GM18870 (cell line): ENCODE results near the gene CSPG4.

Source experiments
- ATAC-seq: cut with Tn5 transposase; IDR thresholded peaks from one replicate; pipeline ENCODE4 v1.9.1; 2021; ENCODE audit warnings: moderate library complexity; ENCODE audit not compliant: unreplicated experiment

CSPG4 gene

DNA sequence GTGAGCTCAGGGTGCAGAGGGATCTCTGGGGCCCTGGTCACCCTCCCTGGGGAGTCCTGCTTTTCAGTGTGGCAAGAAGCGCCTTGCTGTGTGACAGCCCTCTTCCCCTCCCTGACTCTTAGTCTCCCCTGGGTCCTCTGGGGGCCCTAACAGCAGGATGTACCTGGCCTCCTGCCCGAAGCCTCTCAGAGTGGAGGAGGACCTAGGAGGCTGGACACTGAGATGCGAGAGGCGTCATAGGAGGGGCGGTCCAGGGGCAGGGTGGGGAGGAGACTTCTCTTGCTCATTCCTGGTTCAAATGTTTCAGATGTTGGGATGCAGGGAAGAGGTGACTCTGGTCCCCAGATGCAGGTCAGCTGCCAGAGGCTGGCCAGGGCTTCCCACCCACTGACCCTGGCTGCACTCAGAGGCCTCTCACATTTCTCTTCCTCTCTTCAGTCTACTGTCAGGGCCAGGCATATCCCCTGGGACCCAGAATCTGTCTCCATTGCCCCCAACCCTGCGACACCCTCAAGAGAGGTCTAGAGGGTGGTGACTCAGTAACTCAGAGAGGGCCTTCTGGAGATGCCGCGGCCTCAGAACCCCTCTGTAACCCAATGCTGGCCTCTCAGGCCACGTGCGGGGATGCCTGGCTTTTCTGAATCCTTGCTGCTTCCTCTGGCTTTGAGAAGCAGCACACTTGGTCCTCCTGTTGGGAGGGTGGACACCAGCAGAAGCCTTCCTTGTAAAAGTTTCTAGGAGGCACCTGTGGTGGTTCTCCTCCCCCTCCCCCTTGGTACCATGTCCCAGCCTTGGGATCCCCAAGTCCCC lies 39.0 kb downstream of the CSPG4 start:
- no peak for ATAC-seq

DNA sequence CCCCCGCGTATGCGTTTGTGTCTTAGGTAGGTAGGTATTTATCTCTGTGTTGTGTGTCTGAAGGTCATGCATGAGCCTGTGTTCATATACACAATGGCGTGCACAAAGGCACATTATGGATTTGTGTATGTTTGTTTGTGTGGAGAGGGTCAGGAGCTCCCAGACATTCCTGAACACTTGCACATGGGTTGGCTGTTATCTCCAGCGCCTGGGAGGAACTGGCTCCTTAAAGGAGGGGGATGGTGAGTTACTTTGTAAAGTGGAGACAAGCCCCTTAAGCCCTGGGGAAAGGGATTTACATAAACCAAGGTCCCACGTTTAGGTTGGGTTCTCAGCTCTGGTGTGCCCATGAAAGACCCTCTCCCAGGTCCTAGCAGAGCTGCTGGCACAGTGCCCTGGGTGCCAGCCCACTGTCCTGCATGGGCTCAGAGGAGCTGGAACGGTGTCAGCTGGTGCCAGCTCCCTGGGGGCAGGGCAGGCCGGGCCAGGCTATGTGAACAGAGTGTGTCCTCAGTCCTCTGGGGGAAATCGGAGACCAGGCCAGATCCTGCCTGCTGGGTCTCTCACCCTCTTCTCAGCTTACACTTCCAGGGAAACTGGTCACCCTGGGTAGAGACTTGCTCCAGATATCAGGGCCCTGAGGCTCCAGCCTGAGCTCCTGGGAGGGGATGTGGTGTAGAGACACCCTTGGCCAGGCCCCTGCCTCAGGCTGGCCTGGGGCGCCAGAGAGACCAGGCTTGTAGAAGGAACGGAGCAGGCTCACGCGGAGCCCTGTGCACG lies 39.8 kb downstream of the CSPG4 start:
- no peak for ATAC-seq

DNA sequence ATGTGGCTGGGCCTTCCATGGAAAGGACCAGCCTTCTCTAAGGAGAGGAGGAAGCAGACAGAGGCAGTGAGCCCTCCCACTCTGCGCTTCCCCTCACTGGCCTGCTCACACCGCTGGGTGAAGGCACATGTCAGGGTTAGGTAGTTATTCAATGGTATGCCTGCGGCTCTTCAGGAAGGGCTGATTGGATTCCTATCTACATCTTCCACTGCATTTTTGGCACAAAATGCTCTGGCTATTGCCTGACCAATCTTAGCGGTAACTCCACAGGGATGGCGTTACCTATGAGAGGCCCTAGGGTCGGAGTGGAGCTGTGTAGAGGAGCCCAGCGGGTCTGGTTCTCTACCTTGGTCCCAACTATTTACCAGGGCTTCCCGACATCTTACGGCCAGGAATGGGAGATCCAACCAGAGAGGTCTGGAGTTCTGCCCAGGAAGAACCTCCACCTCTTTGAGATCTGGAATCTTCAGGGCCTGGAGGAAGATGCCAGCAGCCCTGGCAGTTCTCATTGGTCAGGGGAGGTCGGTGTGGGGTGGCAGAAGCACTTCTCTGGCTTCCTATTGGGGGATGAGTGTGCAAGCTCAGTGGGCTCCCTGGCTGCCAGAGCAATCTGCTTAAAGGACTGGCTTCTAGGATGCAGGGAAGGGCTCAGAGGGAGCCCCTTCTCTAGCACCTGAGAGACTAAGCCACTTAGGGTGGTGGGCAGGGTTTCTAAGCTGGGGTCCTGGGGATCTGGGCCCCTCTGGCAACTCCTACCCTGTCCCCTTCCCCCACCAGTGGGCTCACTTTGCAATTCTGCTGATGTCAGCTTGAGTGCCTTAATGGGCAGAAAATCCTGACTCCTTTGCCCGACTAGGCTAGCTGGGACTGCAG lies 40.7 kb downstream of the CSPG4 start:
- no peak for ATAC-seq

GRCh38 chr15:75669879-75670212 lies 42.8 kb downstream of the CSPG4 start:
- ATAC-seq, result no peak

GRCh38 chr15:75669191-75669878 lies 43.3 kb downstream of the CSPG4 start:
- no peak for ATAC-seq

- no peak for ATAC-seq
These were observed 45.7 kb downstream of the CSPG4 start for GRCh38 chr15:75666823-75667501.

DNA sequence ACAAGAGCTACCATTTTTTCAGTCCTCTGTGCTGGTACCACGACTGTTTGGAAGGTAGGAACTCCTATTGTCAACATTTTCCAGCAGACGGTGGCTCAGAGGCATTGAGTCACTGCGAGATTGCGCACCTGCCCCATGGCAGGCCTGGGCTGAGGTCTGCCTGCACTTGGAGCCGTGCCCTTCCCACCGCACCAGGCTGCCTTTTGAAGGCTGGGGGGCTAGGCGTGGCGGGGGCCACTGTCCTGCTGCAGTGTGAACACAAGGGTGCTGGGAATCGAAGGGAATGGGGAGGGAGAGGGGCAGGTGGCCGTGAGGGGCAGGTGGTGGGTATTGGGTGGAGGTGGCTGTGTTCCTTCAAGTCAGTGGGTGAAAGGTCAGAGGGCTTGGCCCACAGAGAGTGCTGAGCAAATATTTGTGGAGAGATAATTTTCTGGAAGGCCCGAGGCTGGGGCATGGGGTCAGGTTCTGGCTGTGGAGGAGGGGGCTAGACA lies 48.7 kb downstream of the CSPG4 start:
- no peak for ATAC-seq

DNA sequence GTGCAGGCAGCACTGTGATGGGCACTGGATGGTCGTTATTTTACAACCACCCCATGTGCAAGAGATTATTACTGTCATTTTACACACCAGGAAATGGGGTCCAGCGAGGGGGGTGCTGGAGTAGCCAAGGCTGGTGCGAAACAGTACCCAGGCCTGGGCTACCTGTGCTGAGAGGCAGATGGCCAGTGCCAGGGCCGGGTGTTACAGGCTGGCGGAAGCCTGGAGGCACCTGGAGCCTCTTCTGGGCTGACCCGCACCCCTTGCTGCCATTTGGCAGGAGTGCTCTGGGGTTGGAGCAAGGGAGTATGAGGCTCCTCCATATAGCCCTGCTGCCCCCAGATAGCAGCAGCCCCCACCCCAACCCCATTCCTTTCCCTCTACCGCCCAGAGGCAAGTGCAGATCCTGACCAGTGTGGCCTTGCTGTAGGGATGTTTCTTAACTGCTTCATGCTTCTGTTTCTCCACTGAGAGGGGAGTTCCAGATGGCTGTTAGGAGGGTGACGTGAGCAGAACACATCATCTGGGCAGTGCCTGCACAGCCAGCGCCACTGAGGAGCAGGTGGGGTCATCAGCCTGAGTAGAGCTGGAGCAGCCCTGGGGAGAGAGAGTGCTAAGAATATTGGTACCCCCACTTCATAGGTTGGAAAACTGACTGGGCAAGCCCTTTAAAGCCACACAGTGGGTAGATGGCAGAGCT lies 49.7 kb downstream of the CSPG4 start:
- ATAC-seq, result no peak

- no peak for ATAC-seq
These were observed 50.9 kb downstream of the CSPG4 start for GRCh38 chr15:75661756-75662140.

DNA sequence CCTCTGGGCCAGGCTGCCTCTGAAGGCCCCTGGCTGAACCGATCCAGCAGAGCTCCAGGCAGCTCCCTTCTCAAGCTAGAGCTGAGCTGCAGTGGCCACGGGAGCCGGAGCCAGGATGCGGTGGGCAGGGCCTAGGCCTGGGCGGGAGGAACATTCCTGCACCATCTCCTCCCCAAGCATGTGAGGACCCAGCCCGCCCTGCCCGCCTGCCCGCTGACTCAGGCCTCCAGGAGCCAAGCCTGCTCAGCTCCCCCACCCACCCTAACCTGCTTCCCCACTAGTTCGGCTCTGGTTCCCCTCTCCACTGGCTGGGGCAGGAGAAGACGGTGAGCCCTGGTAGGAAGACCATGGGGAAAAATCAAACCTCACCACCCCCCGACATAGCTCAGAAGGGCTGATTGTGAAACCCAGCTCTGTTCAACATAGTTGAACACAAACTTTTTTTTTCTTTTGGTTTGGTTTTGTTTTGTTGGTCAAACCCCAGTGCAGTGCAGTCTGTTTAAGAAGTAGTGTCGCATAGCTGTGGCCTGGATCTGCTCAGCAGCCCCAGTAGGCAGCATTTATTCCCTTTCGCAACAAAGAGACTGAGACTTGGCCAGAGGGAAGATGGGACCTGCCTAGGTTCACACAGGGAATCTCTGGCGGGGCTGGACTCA lies 51.4 kb downstream of the CSPG4 start:
- ATAC-seq, result no peak

GRCh38 chr15:75659928-75660645 lies 52.6 kb downstream of the CSPG4 start:
- no peak for ATAC-seq

- ATAC-seq, result no peak
These were observed 53.4 kb downstream of the CSPG4 start for GRCh38 chr15:75659141-75659771.

DNA sequence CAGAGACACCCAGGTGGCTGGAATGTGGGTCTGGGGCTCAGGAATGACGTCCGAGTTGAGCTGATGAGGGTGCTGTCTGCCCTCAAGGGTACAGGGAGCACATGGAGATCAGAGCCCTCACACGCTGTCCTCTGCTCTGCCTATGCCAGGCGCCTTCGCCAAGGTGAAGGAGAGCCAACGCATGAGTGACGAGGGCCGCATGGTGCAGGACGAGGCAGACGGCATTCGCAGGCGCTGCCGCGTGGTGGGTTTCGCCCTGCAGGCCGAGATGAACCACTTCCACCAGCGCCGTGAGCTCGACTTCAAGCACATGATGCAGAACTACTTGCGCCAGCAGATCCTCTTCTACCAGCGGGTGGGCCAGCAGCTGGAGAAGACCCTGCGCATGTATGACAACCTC lies 55.8 kb downstream of the CSPG4 start:
- no peak for ATAC-seq

DNA sequence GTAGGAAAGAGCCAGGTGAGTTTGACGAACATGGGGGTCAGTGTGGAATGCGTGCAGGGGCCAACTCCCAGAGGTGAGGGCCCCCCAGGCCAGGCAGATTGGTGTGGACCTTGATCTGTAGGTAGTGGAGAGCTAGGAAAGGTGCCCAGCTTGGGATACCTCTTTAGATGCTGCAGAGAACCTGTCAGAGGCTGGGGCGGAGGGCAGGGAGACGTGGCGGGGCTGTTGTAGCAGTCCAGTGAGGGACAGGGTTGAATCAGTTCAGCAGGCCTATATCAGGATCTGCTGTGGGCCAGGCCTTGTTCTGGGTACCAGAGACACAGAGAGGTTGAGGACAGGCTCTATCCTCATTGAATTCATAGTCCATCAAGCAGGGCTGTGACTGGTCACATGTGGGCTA lies 56.3 kb downstream of the CSPG4 start:
- ATAC-seq, result no peak

DNA sequence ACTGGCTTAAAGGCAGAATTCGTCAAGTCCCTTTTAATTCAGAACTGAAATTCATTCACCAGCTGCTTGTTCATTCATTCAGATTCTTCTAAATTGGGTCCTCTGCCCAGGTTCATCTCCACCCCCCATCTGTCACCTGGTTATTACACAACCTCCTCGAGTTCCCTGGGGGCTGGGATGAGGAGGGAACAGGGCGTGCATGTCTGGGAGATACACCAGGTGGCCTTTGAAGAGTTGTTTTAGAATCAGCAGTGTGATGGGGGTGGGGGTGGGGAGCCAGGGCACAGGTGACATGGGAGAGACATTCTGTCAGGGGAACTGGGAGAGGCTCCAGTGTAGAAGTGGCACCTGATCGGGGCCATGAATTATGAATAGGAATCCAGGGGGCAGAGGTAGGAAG lies 56.7 kb downstream of the CSPG4 start:
- ATAC-seq, result no peak

DNA sequence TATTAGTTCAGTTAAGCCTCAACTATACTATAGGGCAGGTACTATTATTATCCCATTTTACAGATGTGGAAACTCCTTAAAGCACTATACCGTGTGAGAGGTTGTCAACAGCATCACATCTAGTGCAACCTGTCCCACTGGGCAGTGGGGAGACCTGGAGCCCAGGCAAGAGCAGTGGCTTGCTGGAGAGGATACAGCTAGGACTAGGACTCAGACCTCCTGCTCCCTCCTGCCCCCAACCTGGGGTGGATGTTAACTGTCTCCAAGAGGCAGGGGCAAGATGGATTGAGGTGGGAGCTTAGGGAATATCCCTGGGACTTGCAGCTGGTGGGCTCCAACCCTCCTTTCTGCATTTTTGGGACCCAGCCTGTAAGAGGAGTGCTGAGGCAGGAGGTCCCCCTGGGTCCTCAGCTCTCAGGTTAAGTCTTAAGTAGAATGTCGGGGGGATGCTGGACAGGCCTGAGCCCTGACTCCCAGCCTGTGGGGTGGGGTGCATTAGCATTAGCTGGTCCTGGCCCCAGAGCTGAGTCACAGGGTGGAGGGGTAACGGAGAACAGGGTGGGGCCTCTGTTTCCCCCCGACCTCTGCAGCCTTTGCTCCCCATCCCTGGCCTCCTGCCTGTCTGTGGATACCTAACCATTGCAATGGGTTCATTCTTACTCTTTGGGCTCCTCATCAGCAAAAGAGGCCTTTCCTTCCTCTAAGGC lies 58.3 kb downstream of the CSPG4 start:
- no peak for ATAC-seq

DNA sequence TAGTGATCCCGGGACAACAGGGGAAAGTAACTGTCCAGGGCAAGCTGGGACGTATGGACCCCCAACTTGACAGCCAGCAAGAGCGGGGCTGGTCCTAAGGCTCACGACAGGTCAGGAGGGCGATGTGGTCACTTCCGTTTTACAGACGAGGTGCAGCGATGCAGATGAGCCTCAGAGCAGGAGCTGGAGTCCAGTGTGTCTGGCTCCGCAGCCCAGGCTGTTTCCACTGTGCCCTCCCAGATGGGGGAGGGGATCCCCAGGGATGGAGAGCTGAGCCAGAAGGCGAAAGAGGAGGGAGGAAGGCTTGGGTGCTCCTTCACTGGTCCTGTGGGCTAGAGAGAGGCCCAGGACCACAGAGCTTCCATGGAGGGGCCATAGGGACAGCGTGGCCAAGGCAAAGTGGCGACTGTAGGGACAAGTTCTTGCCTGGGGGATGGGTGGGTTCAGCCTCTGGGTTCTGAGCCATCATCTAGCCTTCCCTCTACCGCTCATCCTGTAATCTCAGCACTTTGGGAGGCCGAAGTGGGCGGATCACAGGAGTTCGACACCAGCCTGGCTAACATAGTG lies 59.2 kb downstream of the CSPG4 start:
- ATAC-seq, result no peak
